Endothelial cell of umbilical vein (primary cell): Measurements from ENCODE around the gene SLC9B2. TPM values are rescaled to one million over a fixed set of nuclear protein-coding genes. Genes with fewer than 3 reads are reported as not detected.

Source experiments
- BruUV-seq: library from RNA; stranded (reverse); fragments of 400-500 nt; replicated peaks from 2 replicates; lab custom pipeline; 2021; lab: Mats Ljungman, UMichigan
- CTCF ChIA-PET: fragments of 300-600, 350-600 bp; sonication (Branson Sonifier 250); formaldehyde crosslinking; loops from one replicate; lab custom pipeline; 2021; ENCODE audit warnings: antibody characterized with exemption, inconsistent platforms; lab: Charles Lee
- POLR2A ChIA-PET: fragments of 300-600, 350-600 bp; sonication (Branson Sonifier 250); formaldehyde crosslinking; loops from one replicate; lab custom pipeline; 2021; ENCODE audit warnings: antibody characterized with exemption, inconsistent platforms; lab: Charles Lee
- DNase-seq: peaks from one replicate; pipeline ENCODE4 v3.0.0-alpha.2; 2011; ENCODE audit warnings: low read depth, low spot score
- FAIRE-seq: peaks from 2 replicates; lab custom pipeline; 2011; peaks lifted over from hg19 to GRCh38; lab: Jason Lieb, UNC
- H2AFZ ChIP-seq: 2 replicates; pipeline ENCODE4 v1.6.0; 2012; ENCODE audit warnings: low read depth, low read length, control low read depth, inconsistent platforms
- H3K27ac ChIP-seq: 2 replicates; pipeline ENCODE4 v1.5.1; 2011; ENCODE audit warnings: low read depth, mild to moderate bottlenecking, control low read depth, low read length, moderate library complexity; ENCODE audit not compliant: insufficient read depth
- H3K27me3 ChIP-seq, 2 experiments: 2 replicates each; pipeline versions ENCODE4 v1.6.0 to v1.6.1; 2011; ENCODE audit warnings: low read length in 2 of 2, mixed read lengths in 1 of 2; ENCODE audit not compliant: control insufficient read depth in 2 of 2, insufficient read depth in 2 of 2
- H3K36me3 ChIP-seq, 2 experiments: 2 replicates in 1 of 2; 3 replicates in 1 of 2; pipeline ENCODE4 v1.5.1; 2011; ENCODE audit warnings: low read length in 2 of 2, mild to moderate bottlenecking in 1 of 2, moderate library complexity in 1 of 2; ENCODE audit not compliant: control insufficient read depth in 2 of 2, insufficient read depth in 2 of 2; ENCODE audit errors: extremely low read depth in 1 of 2
- H3K4me1 ChIP-seq: 3 replicates; pipeline ENCODE4 v1.5.1; 2011; ENCODE audit warnings: mild to moderate bottlenecking, low read length; ENCODE audit not compliant: control insufficient read depth, insufficient read depth; ENCODE audit errors: extremely low read depth
- H3K4me2 ChIP-seq: 2 replicates; pipeline ENCODE4 v1.6.1; 2011; ENCODE audit warnings: low read length, control low read depth, mixed read lengths; ENCODE audit not compliant: insufficient read depth
- H3K4me3 ChIP-seq, 3 experiments: fragments of 200-600 bp in 1 of 3; sonication (generic), shearing (Covaris generic) in 1 of 3; replicated peaks in 1 of 3; 2 replicates each; pipeline ENCODE4 v1.5.1; 2011 to 2016; ENCODE audit warnings: control low read depth in 3 of 3, low read length in 3 of 3, mild to moderate bottlenecking in 2 of 3, inconsistent platforms in 1 of 3, low read depth in 1 of 3, moderate library complexity in 1 of 3; ENCODE audit not compliant: insufficient read depth in 1 of 3
- H3K79me2 ChIP-seq: 2 replicates; pipeline ENCODE4 v1.6.0; 2012; ENCODE audit warnings: low read length, inconsistent platforms; ENCODE audit not compliant: control insufficient read depth, insufficient read depth
- H3K9ac ChIP-seq: replicated peaks from 2 replicates; pipeline ENCODE3; 2011; ENCODE audit warnings: low read length, control low read depth; ENCODE audit not compliant: insufficient read depth; ENCODE audit errors: extremely low read depth
- H3K9me1 ChIP-seq: replicated peaks from 3 replicates; pipeline ENCODE4 v1.6.0; 2011; ENCODE audit warnings: mild to moderate bottlenecking, low read length; ENCODE audit not compliant: control insufficient read depth, insufficient read depth; ENCODE audit errors: extremely low read depth
- H3K9me3 ChIP-seq: replicated peaks from 2 replicates; pipeline ENCODE4 v1.5.1; 2012; ENCODE audit warnings: low read length, inconsistent platforms; ENCODE audit not compliant: control insufficient read depth, insufficient read depth
- H4K20me1 ChIP-seq: replicated peaks from 2 replicates; pipeline ENCODE3; 2011; ENCODE audit warnings: mild to moderate bottlenecking, low read length; ENCODE audit not compliant: control insufficient read depth, insufficient read depth; ENCODE audit errors: extremely low read depth
- CTCF ChIP-seq, 2 donors: IDR thresholded peaks; 1 replicate in 1 of 2; 2 replicates in 1 of 2; pipeline ENCODE4 v1.5.1; 2011; ENCODE audit warnings: low read length in 2 of 2, mild to moderate bottlenecking in 2 of 2, moderate library complexity in 2 of 2, control low read depth in 1 of 2, inconsistent platforms in 1 of 2, low read depth in 1 of 2; ENCODE audit not compliant: insufficient read depth in 1 of 2; ENCODE audit errors: extremely low read depth in 1 of 2
- EZH2 ChIP-seq: IDR thresholded peaks from 2 replicates; pipeline ENCODE4 v1.6.1; 2012; ENCODE audit warnings: borderline replicate concordance, low read depth, mild to moderate bottlenecking, moderate library complexity, low read length, inconsistent platforms; ENCODE audit not compliant: severe bottlenecking
- FOS ChIP-seq: IDR thresholded peaks from 2 replicates; pipeline ENCODE4 v1.6.1; 2011; ENCODE audit warnings: mild to moderate bottlenecking, low read length, moderate library complexity, borderline replicate concordance; ENCODE audit not compliant: insufficient read depth
- GATA2 ChIP-seq: IDR thresholded peaks from 2 replicates; pipeline ENCODE4 v1.7.0; 2011; ENCODE audit warnings: low read depth, mild to moderate bottlenecking, moderate library complexity, mixed read lengths, low read length; ENCODE audit not compliant: insufficient read length, insufficient read depth
- JUN ChIP-seq: IDR thresholded peaks from 2 replicates; pipeline ENCODE4 v1.6.1; 2011; ENCODE audit warnings: borderline replicate concordance, low read depth; ENCODE audit not compliant: insufficient read length, insufficient read depth
- MAX ChIP-seq: IDR thresholded peaks from 2 replicates; pipeline ENCODE4 v1.6.1; 2011; ENCODE audit not compliant: insufficient read depth, insufficient read length
- POLR2A ChIP-seq: IDR thresholded peaks from 2 replicates; pipeline ENCODE4 v1.6.1; 2012; ENCODE audit warnings: low read depth, mild to moderate bottlenecking, control low read depth, low read length
- POLR2AphosphoS5 ChIP-seq: IDR thresholded peaks from 2 replicates; pipeline ENCODE4 v1.6.1; 2012; ENCODE audit warnings: low read depth, mild to moderate bottlenecking, control low read depth, low read length, moderate library complexity; ENCODE audit not compliant: insufficient read depth
- dilution Hi-C: fragments of 300-500 bp; cut with MboI; formaldehyde crosslinking; loops from one replicate; pipeline ENCODE4 v1.15.0; 2019; ENCODE audit warnings: low sequenced_read_pairs; ENCODE audit not compliant: extremely low pct_ligation_motif_present
- intact Hi-C: fragments of 100-400 bp; cut with micrococcal nuclease; formaldehyde crosslinking; loops from one replicate; pipeline ENCODE4 v1.10.0; 2022
- polyA plus RNA-seq, 4 experiments: library from polyadenylated mRNA; depleted of rRNA in 3 of 4; stranded (reverse) in 3 of 4; unstranded in 1 of 4; fragments of >200 nt; gene quantifications; 2 replicates each; pipeline versions ENCODE4 v1.2.1 to v1.2.3, GENCODE V29; 2011 to 2012; ENCODE audit warnings: missing spikeins in 1 of 4
- total RNA-seq: library from RNA; stranded (reverse); gene quantifications from 2 replicates; pipeline ENCODE4 v1.2.3, GENCODE V29; 2021

The SLC9B2 gene
- total and polyA plus RNA-seq, 2 donors (not counting 3 experiments of a cell fraction or from before 2014, with no cell fraction given) = 9.6 to 23.5 TPM

- no peak overlapping the region for H2AFZ ChIP-seq
- ChIA-PET POLR2A (interaction anchor here (0.7 kb wide), 1 partner anchor 8 kb away, joined by 3 read pairs; no protein-coding TSS in a partner anchor), CTCF (interaction anchor here (1.0 to 2.5 kb wide), 4 partner anchors 9 to 64 kb away, joined by 4 to 12 read pairs (median 4); partner anchors contain the start of gene BDH2)
- TF ChIP-seq POLR2AphosphoS5 (no peak), FOS (no peak), POLR2A (no peak), CTCF (IDR thresholded peaks at IDR 0.05; ENCODE audit: extremely low read depth in 1 of 2, insufficient read depth in 1 of 2, low read depth in 1 of 2, low read length in 2 of 2) (no peak), EZH2 (no peak), MAX (no peak), JUN (no peak), GATA2 (no peak)
- DNase-seq = no peak
- no peak overlapping the region for H3K4me3 ChIP-seq
- no peak for FAIRE-seq
- H3K36me3 ChIP-seq = no peaks in the 10 kb centered on the region
- H3K4me1 ChIP-seq = no peaks in the 10 kb centered on the region
- H3K9ac ChIP-seq = no peak overlapping the region
- intact Hi-C loops (no loop called here), dilution Hi-C loops (no loop called here)
- no TSS peak for BruUV-seq
- no peaks in the 10 kb centered on the region for H3K9me3 ChIP-seq
- H3K79me2 ChIP-seq = no peaks in the 10 kb centered on the region
- no peak overlapping the region for H3K27ac ChIP-seq
- no peaks in the 10 kb centered on the region for H3K27me3 ChIP-seq
- H3K4me2 ChIP-seq = no peak overlapping the region
- no peaks in the 10 kb centered on the region for H4K20me1 ChIP-seq
- H3K9me1 ChIP-seq = no peaks in the 10 kb centered on the region
These were observed 40.4 kb downstream of the SLC9B2 start for GRCh38 chr4:103036169-103036568.
